ENCODE data around the gene ASXL2.
"Not testable (repeated sequence)": the region's sequence is repeated elsewhere in the genome, so short reads cannot be mapped to it uniquely, and the experiment has no call there.

Gene ASXL2

DNA sequence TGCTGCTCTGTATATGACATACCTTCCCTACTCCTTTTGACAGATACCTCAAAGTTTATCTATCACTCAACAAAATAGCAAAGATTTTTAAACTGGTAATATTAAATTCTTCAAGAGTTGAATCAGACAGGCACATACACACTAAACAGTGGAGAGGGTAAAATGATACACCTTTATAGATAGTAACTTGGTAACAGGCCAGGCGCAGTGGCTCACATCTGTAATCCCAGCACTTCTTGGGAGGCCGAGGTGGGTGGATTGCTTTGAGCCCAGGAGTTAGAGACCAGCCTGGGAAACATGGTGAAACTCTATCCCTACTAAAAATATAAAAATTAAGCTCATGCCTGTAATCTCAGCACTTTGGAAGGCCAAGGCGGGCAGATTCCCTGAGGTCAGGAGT, 23.2 kb downstream of the ASXL2 start:
- H3K27ac ChIP-seq (ENCODE audit: poor library complexity, severe bottlenecking), result no peak overlapping the region
- no peaks in the 10 kb centered on the region for H3K9me3 ChIP-seq (ENCODE audit: severe bottlenecking)
- no peaks in the 10 kb centered on the region for H3K36me3 ChIP-seq (ENCODE audit: low read depth)
- H3K4me1 ChIP-seq (ENCODE audit: insufficient read depth, poor library complexity, severe bottlenecking), result peaks cover 10% of the 10 kb centered on the region
- ATAC-seq (ENCODE audit: low read depth) (no peak), DNase-seq (ENCODE audit: low spot score) (no peak)
- TF ChIP-seq, protein P1, sequence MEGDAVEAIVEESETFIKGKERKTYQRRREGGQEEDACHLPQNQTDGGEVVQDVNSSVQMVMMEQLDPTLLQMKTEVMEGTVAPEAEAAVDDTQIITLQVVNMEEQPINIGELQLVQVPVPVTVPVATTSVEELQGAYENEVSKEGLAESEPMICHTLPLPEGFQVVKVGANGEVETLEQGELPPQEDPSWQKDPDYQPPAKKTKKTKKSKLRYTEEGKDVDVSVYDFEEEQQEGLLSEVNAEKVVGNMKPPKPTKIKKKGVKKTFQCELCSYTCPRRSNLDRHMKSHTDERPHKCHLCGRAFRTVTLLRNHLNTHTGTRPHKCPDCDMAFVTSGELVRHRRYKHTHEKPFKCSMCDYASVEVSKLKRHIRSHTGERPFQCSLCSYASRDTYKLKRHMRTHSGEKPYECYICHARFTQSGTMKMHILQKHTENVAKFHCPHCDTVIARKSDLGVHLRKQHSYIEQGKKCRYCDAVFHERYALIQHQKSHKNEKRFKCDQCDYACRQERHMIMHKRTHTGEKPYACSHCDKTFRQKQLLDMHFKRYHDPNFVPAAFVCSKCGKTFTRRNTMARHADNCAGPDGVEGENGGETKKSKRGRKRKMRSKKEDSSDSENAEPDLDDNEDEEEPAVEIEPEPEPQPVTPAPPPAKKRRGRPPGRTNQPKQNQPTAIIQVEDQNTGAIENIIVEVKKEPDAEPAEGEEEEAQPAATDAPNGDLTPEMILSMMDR (IDR thresholded peaks at IDR 0.05; ENCODE audit: poor library complexity, severe bottlenecking), result no peak
- H3K4me3 ChIP-seq (ENCODE audit: severe bottlenecking), result no peak overlapping the region
- no peaks in the 10 kb centered on the region for H3K27me3 ChIP-seq (ENCODE audit: insufficient read depth, poor library complexity, severe bottlenecking)

- no peaks in the 10 kb centered on the region for H3K36me3 ChIP-seq (ENCODE audit: low read depth)
- H3K4me1 ChIP-seq (ENCODE audit: insufficient read depth, poor library complexity, severe bottlenecking), result peaks cover 10% of the 10 kb centered on the region
- ATAC-seq (ENCODE audit: low read depth) (no peak), DNase-seq (ENCODE audit: low spot score) (no peak)
- TF ChIP-seq, protein P1 (IDR thresholded peaks at IDR 0.05; ENCODE audit: poor library complexity, severe bottlenecking), result no peak
- no peak overlapping the region for H3K27ac ChIP-seq (ENCODE audit: poor library complexity, severe bottlenecking)
- no peaks in the 10 kb centered on the region for H3K27me3 ChIP-seq (ENCODE audit: insufficient read depth, poor library complexity, severe bottlenecking)
- H3K9me3 ChIP-seq (ENCODE audit: severe bottlenecking), result no peaks in the 10 kb centered on the region
- no peak overlapping the region for H3K4me3 ChIP-seq (ENCODE audit: severe bottlenecking)
These were observed 23.7 kb downstream of the ASXL2 start for GRCh38 chr2:25854613-25855012.

GRCh38 chr2:25853038-25853638, 25.1 kb downstream of the ASXL2 start:
- Histone ChIP-seq H3K4me3 (ENCODE audit: severe bottlenecking) (no peak overlapping the region), H3K36me3 (ENCODE audit: low read depth) (no peaks in the 10 kb centered on the region), H3K4me1 (ENCODE audit: insufficient read depth, poor library complexity, severe bottlenecking) (peaks cover 10% of the 10 kb centered on the region), H3K27me3 (ENCODE audit: insufficient read depth, poor library complexity, severe bottlenecking) (no peaks in the 10 kb centered on the region), H3K9me3 (ENCODE audit: severe bottlenecking) (no peaks in the 10 kb centered on the region), H3K27ac (ENCODE audit: poor library complexity, severe bottlenecking) (peak overlapping the region; percentile 22)
- no peak for DNase-seq (ENCODE audit: low spot score)
- TF ChIP-seq, protein P1 (IDR thresholded peaks at IDR 0.05; ENCODE audit: poor library complexity, severe bottlenecking), result no peak
- ATAC-seq (ENCODE audit: low read depth), result no peak

DNA sequence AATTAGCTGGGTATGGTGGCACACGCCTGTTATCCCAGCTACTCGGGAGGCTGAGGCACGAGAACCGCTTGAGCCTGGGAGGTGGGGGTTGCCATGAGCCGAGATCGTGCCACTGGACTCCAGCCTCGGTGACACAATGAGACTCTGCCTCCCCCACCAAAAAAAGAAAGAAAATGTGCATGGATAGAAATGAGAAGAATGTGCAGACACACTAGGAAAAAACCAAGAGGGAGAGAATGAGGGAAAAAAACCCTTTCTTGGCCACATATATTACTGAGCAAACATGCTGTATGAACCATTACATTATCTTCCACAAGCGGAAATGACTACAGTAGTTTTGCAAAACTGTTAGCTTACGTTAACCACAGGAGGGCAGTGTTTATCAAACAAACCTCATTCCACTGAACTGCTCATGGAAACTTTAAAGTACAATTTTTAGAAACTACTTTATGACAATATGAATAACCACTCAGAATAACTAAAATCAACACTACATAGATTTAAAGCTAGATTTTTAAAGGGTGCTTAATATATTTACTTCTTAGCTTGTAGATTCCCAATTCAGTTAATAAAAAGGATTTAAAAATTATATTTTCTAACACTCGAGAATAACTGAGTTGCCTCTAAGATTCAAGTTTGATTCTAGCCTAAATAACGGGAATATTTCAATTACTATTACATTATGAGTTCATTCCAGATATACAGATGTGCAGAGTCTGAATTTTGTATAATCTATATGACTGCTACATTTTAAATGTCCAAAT, 26.4 kb downstream of the ASXL2 start:
- no peaks in the 10 kb centered on the region for H3K27me3 ChIP-seq (ENCODE audit: insufficient read depth, poor library complexity, severe bottlenecking)
- no peak overlapping the region for H3K4me3 ChIP-seq (ENCODE audit: severe bottlenecking)
- ATAC-seq (ENCODE audit: low read depth) (peak; percentile 92), DNase-seq (ENCODE audit: low spot score) (no peak)
- H3K27ac ChIP-seq (ENCODE audit: poor library complexity, severe bottlenecking), result peak overlapping the region; percentile 22
- peaks cover 10% of the 10 kb centered on the region for H3K4me1 ChIP-seq (ENCODE audit: insufficient read depth, poor library complexity, severe bottlenecking)
- H3K9me3 ChIP-seq (ENCODE audit: severe bottlenecking), result no peaks in the 10 kb centered on the region
- 0 out of 2 replicates have a peak, but pooled peaks cover 4% of the 10 kb centered on the region for H3K36me3 ChIP-seq (ENCODE audit: low read depth)
- TF ChIP-seq, protein P1 (IDR thresholded peaks at IDR 0.05; ENCODE audit: poor library complexity, severe bottlenecking), result peak; percentile 86

DNA sequence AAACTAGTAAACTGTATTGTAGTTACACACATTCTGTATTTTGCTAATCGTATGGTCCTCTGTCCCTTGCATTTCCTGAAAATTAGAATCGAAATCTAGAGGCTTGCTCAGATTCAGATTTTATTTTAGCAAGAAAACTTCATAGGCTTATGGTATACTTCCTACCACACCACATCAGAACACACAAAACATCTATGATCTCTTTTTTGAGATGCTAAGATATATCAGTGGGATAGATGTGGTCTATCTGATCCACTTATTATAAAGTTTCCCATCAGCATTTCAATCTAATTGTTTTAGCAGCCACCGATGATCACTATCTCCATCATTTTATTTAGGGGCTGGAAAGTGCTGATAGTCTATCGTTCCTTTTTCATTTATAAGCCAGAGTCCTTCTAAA, 27.9 kb downstream of the ASXL2 start:
- not testable (repeated sequence) for H3K27ac ChIP-seq (ENCODE audit: poor library complexity, severe bottlenecking); ATAC-seq (ENCODE audit: low read depth); H3K9me3 ChIP-seq (ENCODE audit: severe bottlenecking); H3K36me3 ChIP-seq (ENCODE audit: low read depth); H3K27me3 ChIP-seq (ENCODE audit: insufficient read depth, poor library complexity, severe bottlenecking); H3K4me1 ChIP-seq (ENCODE audit: insufficient read depth, poor library complexity, severe bottlenecking); DNase-seq (ENCODE audit: low spot score); H3K4me3 ChIP-seq (ENCODE audit: severe bottlenecking)

DNA sequence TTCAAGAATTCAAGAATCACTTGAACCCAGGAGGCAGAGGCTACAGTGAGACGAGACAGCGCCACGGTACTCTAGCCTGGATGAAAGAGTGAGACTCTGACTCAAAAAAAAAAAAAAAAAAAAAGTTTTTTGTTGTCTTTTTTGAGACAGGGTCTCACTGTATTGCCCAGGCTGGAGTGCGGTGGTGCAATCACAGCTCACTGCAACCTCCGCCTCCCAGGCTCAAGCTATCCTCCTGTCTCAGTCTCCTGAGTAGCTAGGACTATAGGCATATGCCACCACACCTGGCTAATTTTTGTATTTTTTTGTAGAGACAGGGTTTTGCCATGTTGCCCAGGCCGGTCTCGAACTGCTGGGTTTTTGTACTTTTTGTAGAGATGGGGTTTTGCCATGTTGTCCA, 28.9 kb downstream of the ASXL2 start:
- not testable (repeated sequence) for H3K4me1 ChIP-seq (ENCODE audit: insufficient read depth, poor library complexity, severe bottlenecking); H3K27ac ChIP-seq (ENCODE audit: poor library complexity, severe bottlenecking); H3K4me3 ChIP-seq (ENCODE audit: severe bottlenecking); H3K9me3 ChIP-seq (ENCODE audit: severe bottlenecking); H3K27me3 ChIP-seq (ENCODE audit: insufficient read depth, poor library complexity, severe bottlenecking); ATAC-seq (ENCODE audit: low read depth); DNase-seq (ENCODE audit: low spot score)
- H3K36me3 ChIP-seq (ENCODE audit: low read depth), result peaks cover 17% of the 10 kb centered on the region
